ENCODE data around the gene SIAH1. TPM values are rescaled to one million over a fixed set of nuclear protein-coding genes. Genes with fewer than 3 reads are reported as not detected.

The SIAH1 gene
- total and polyA plus RNA-seq, 10 of the 15 experiments (the other 5 are each of a cell fraction or from before 2014, with no cell fraction given), result 5.1 to 21.1 (median 13.9) TPM

DNA sequence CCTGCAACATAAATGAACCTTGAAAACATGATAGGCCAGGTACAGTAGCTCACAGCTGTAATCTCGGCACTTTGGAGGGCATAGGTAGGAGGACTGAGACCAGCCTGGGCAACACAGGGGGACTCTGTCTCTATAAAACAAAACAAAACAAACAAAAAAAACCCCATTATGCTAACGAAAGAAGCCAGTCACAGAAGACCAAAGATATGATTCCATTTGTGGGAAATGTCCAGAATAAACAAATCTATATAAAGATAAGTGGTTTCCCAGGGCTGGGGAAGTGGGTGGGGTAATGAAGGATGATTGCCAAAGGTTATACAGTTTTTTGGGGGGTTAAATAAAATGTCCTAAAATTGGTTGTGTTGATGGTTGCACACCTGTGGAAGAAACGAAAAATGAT lies 36.5 kb upstream of the SIAH1 start:
- POLR2A ChIA-PET, result interaction anchor here (0.6 kb wide), 1 partner anchor 9 kb away, joined by 4 read pairs; no protein-coding TSS in a partner anchor
- Histone ChIP-seq H3K79me2 (ENCODE audit: control insufficient read depth, insufficient read depth, low read length) (no peaks in the 10 kb centered on the region), H3K36me3 (ENCODE audit: control insufficient read depth in 2 of 2, insufficient read depth in 2 of 2, low read length in 1 of 2) (no peaks in the 10 kb centered on the region), H2AFZ (ENCODE audit: control insufficient read depth, low read depth, low read length) (no peak overlapping the region), H3K9ac (ENCODE audit: control insufficient read depth, insufficient read depth, low read length) (no peak overlapping the region), H3K4me3 (no peak overlapping the region), H4K20me1 (ENCODE audit: control insufficient read depth, insufficient read depth) (no peaks in the 10 kb centered on the region), H3K27ac (ENCODE audit: control insufficient read depth, insufficient read depth) (no peak overlapping the region), H3K27me3 (replicated peaks in 1 of 2; ENCODE audit: control insufficient read depth in 2 of 2, insufficient read depth in 2 of 2, low read length in 1 of 2) (no peaks in the 10 kb centered on the region), H3K4me1 (ENCODE audit: control insufficient read depth, insufficient read depth, low read length) (no peaks in the 10 kb centered on the region), H3K9me3 (replicated peaks; ENCODE audit: control insufficient read depth, insufficient read depth, low read length) (no peaks in the 10 kb centered on the region), H3K4me2 (ENCODE audit: control insufficient read depth, insufficient read depth) (no peak overlapping the region)
- RAD21 ChIA-PET (ENCODE audit: unreplicated experiment), result no interaction called here
- no peak for FAIRE-seq
- no peak for DNase-seq (ENCODE audit: low read depth, low spot score)
- ATAC-seq, result no peak
- intact Hi-C loops (cut with micrococcal nuclease; ENCODE audit: unreplicated experiment), result no loop called here
- SMC1A ChIA-PET (ENCODE audit: uncharacterized antibody, unreplicated experiment), result interaction anchor here (1.6 kb wide), 1 partner anchor 10 kb away, joined by 7 read pairs; no protein-coding TSS in a partner anchor
- in situ Hi-C loops (cut with MboI), result no loop called here
- BruUV-seq (replicated peaks), result no TSS peak
- CTCF ChIA-PET, result interaction anchor here (1.2 kb wide), 1 partner anchor 50 kb away, joined by 3 read pairs; no protein-coding TSS in a partner anchor
- TF ChIP-seq BMI1 (IDR thresholded peaks at IDR 0.05; ENCODE audit: borderline replicate concordance), result no peak
- 55% methylated on average over 3 of the region's 3 CpGs for whole genome bisulfite sequencing (ENCODE audit: insufficient coverage, insufficient replicate concordance, low lambda C conversion rate, missing lambda C conversion rate)

DNA sequence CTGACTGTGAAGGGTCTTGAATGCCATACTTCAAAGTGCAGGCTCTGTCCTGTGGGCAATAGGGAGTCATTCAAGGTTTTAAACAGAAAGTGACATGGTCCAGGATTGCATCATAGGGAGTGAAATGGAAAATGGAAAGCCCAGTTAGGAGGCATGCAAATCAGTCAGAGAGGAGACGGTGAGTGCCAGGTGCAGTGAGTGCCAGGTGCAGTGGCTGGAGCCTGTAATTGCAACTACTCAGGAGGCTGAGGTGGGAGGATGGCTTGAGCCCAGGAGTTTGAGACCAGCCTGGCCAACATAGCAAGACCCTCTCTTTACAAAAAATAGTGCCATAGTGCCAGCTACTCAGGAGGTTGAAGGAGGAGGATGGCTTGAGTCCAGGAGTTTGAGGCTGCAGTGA lies 35.2 kb upstream of the SIAH1 start:
- Histone ChIP-seq H3K9me3 (replicated peaks; ENCODE audit: control insufficient read depth, insufficient read depth, low read length) (no peaks in the 10 kb centered on the region), H3K27me3 (replicated peaks in 1 of 2; ENCODE audit: control insufficient read depth in 2 of 2, insufficient read depth in 2 of 2, low read length in 1 of 2) (no peaks in the 10 kb centered on the region), H3K4me3 (no peak overlapping the region), H3K9ac (ENCODE audit: control insufficient read depth, insufficient read depth, low read length) (no peak overlapping the region), H3K4me1 (ENCODE audit: control insufficient read depth, insufficient read depth, low read length) (no peaks in the 10 kb centered on the region), H2AFZ (ENCODE audit: control insufficient read depth, low read depth, low read length) (no peak overlapping the region), H3K4me2 (ENCODE audit: control insufficient read depth, insufficient read depth) (no peak overlapping the region), H3K27ac (ENCODE audit: control insufficient read depth, insufficient read depth) (no peak overlapping the region), H3K36me3 (ENCODE audit: control insufficient read depth in 2 of 2, insufficient read depth in 2 of 2, low read length in 1 of 2) (no peaks in the 10 kb centered on the region), H4K20me1 (ENCODE audit: control insufficient read depth, insufficient read depth) (no peaks in the 10 kb centered on the region), H3K79me2 (ENCODE audit: control insufficient read depth, insufficient read depth, low read length) (no peaks in the 10 kb centered on the region)
- intact Hi-C loops (cut with micrococcal nuclease; ENCODE audit: unreplicated experiment) (no loop called here), in situ Hi-C loops (cut with MboI) (no loop called here)
- 64% methylated on average over 1 of the region's 1 CpG for WGBS (ENCODE audit: insufficient coverage, insufficient replicate concordance, low lambda C conversion rate, missing lambda C conversion rate)
- DNase-seq (ENCODE audit: low read depth, low spot score), result no peak
- ChIA-PET RAD21 (ENCODE audit: unreplicated experiment) (no interaction called here), CTCF (interaction anchor here (0.6 kb wide), 1 partner anchor 64 kb away, joined by 3 read pairs; no protein-coding TSS in a partner anchor), POLR2A (interaction anchor here (0.6 kb wide), 1 partner anchor 231 kb away, joined by 4 read pairs; no protein-coding TSS in a partner anchor), SMC1A (ENCODE audit: uncharacterized antibody, unreplicated experiment) (interaction anchor here (1.2 to 1.6 kb wide), 2 partner anchors 11 to 24 kb away, joined by 3 to 7 read pairs; no protein-coding TSS in a partner anchor)
- ATAC-seq, result peak; percentile 67
- BruUV-seq (replicated peaks), result no TSS peak
- TF ChIP-seq KDM1A (IDR thresholded peaks at IDR 0.05; ENCODE audit: borderline replicate concordance), result no peak
- no peak for TF ChIP-seq RFX5 (IDR thresholded peaks at IDR 0.05; ENCODE audit: low read depth, low read length)
- TF ChIP-seq, protein P1, sequence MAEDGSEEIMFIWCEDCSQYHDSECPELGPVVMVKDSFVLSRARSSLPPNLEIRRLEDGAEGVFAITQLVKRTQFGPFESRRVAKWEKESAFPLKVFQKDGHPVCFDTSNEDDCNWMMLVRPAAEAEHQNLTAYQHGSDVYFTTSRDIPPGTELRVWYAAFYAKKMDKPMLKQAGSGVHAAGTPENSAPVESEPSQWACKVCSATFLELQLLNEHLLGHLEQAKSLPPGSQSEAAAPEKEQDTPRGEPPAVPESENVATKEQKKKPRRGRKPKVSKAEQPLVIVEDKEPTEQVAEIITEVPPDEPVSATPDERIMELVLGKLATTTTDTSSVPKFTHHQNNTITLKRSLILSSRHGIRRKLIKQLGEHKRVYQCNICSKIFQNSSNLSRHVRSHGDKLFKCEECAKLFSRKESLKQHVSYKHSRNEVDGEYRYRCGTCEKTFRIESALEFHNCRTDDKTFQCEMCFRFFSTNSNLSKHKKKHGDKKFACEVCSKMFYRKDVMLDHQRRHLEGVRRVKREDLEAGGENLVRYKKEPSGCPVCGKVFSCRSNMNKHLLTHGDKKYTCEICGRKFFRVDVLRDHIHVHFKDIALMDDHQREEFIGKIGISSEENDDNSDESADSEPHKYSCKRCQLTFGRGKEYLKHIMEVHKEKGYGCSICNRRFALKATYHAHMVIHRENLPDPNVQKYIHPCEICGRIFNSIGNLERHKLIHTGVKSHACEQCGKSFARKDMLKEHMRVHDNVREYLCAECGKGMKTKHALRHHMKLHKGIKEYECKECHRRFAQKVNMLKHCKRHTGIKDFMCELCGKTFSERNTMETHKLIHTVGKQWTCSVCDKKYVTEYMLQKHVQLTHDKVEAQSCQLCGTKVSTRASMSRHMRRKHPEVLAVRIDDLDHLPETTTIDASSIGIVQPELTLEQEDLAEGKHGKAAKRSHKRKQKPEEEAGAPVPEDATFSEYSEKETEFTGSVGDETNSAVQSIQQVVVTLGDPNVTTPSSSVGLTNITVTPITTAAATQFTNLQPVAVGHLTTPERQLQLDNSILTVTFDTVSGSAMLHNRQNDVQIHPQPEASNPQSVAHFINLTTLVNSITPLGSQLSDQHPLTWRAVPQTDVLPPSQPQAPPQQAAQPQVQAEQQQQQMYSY (CRISPR knock-in tag; IDR thresholded peaks at IDR 0.05), result no peak
- TF ChIP-seq, protein P2, sequence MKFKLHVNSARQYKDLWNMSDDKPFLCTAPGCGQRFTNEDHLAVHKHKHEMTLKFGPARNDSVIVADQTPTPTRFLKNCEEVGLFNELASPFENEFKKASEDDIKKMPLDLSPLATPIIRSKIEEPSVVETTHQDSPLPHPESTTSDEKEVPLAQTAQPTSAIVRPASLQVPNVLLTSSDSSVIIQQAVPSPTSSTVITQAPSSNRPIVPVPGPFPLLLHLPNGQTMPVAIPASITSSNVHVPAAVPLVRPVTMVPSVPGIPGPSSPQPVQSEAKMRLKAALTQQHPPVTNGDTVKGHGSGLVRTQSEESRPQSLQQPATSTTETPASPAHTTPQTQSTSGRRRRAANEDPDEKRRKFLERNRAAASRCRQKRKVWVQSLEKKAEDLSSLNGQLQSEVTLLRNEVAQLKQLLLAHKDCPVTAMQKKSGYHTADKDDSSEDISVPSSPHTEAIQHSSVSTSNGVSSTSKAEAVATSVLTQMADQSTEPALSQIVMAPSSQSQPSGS (IDR thresholded peaks at IDR 0.05; ENCODE audit: low read length), result no peak
- TF ChIP-seq TBL1XR1 (IDR thresholded peaks at IDR 0.05; ENCODE audit: low read depth, low read length), result no peak
- no peak for TF ChIP-seq HDAC6 (IDR thresholded peaks at IDR 0.05; ENCODE audit: unreplicated experiment)
- no peak for TF ChIP-seq HDGF (IDR thresholded peaks at IDR 0.05)
- no peak for TF ChIP-seq IKZF2 (IDR thresholded peaks at IDR 0.05)
- TF ChIP-seq SPI1 (IDR thresholded peaks at IDR 0.05; ENCODE audit: borderline replicate concordance, insufficient read depth, low read depth, low read length), result no peak
- no peak for TF ChIP-seq TCF12 (IDR thresholded peaks at IDR 0.05; ENCODE audit: low read depth, low read length)
- TF ChIP-seq, protein P3, sequence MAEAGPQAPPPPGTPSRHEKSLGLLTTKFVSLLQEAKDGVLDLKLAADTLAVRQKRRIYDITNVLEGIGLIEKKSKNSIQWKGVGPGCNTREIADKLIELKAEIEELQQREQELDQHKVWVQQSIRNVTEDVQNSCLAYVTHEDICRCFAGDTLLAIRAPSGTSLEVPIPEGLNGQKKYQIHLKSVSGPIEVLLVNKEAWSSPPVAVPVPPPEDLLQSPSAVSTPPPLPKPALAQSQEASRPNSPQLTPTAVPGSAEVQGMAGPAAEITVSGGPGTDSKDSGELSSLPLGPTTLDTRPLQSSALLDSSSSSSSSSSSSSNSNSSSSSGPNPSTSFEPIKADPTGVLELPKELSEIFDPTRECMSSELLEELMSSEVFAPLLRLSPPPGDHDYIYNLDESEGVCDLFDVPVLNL (IDR thresholded peaks at IDR 0.05; ENCODE audit: low read depth, low read length), result no peak
- no peak for FAIRE-seq

Measured in GM12878 (cell line).